Tibial artery (tissue), 4 donors: ENCODE measurements around the gene CYTIP.

Experiments
- DNase-seq, 2 donors: peaks; one replicate each; pipeline ENCODE4 v3.0.0-alpha.2; 2019
- H3K27ac ChIP-seq, 2 donors: fragments of 200-600 bp; sonication (generic) in 1 of 2; 1 replicate in 1 of 2; 2 replicates in 1 of 2; pipeline ENCODE4 v1.5.1; 2018 to 2019; ENCODE audit warnings: mild to moderate bottlenecking in 1 of 2
- H3K27me3 ChIP-seq, 2 donors: fragments of 200-600 bp; sonication (generic) in 1 of 2; one replicate each; pipeline versions ENCODE4 v1.5.1 to v1.6.0; 2016 to 2019
- H3K36me3 ChIP-seq, 3 donors: fragments of 200-600 bp; sonication (generic) in 2 of 3; one replicate each; pipeline ENCODE4 v1.5.1; 2016 to 2019; ENCODE audit warnings: mild to moderate bottlenecking in 2 of 3
- H3K4me1 ChIP-seq, 4 donors: fragments of 200-600 bp; sonication (generic) in 2 of 4; 1 replicate in 3 of 4; 2 replicates in 1 of 4; pipeline ENCODE4 v1.5.1; 2016 to 2019
- H3K4me3 ChIP-seq, 2 donors: fragments of 200-600 bp; sonication (generic) in 1 of 2; 1 replicate in 1 of 2; 2 replicates in 1 of 2; pipeline ENCODE4 v1.5.1; 2018 to 2019; ENCODE audit warnings: mild to moderate bottlenecking in 2 of 2
- H3K9me3 ChIP-seq, 3 donors: fragments of 200-600 bp; sonication (generic) in 1 of 3; one replicate each; pipeline ENCODE4 v1.5.1; 2016 to 2019
- intact Hi-C: fragments of 100-400 bp; cut with DNase I; formaldehyde crosslinking; loops from one replicate; pipeline ENCODE4 v1.15.0; 2023; ENCODE audit warnings: low total_unique reads
- TF ChIP-seq, protein P1 (sequence below), 2 experiments: fragments of 200-600 bp in 1 of 2; fragments of 450-650 bp in 1 of 2; IDR thresholded peaks; one replicate each; pipeline ENCODE4 v1.5.1; 2017 to 2019; ENCODE audit warnings: antibody characterized with exemption in 2 of 2, mild to moderate bottlenecking in 1 of 2, moderate library complexity in 1 of 2

Gene CYTIP

GRCh38 chr2:157428500-157429175 lies 15.3 kb downstream of the CYTIP start:
- Histone ChIP-seq H3K27ac (no peak overlapping the region), H3K4me3 (no peak overlapping the region), H3K27me3 (no peaks in the 10 kb centered on the region), H3K36me3 (no peaks in the 10 kb centered on the region), H3K9me3 (peaks cover 0 to 7% (median 0%) of the 10 kb centered on the region in 3 donors), H3K4me1 (peaks cover 0 to 20% (median 2%) of the 10 kb centered on the region in 4 donors)
- intact Hi-C loops: no loop called here
- no peak for DNase-seq
- TF ChIP-seq, protein P1, sequence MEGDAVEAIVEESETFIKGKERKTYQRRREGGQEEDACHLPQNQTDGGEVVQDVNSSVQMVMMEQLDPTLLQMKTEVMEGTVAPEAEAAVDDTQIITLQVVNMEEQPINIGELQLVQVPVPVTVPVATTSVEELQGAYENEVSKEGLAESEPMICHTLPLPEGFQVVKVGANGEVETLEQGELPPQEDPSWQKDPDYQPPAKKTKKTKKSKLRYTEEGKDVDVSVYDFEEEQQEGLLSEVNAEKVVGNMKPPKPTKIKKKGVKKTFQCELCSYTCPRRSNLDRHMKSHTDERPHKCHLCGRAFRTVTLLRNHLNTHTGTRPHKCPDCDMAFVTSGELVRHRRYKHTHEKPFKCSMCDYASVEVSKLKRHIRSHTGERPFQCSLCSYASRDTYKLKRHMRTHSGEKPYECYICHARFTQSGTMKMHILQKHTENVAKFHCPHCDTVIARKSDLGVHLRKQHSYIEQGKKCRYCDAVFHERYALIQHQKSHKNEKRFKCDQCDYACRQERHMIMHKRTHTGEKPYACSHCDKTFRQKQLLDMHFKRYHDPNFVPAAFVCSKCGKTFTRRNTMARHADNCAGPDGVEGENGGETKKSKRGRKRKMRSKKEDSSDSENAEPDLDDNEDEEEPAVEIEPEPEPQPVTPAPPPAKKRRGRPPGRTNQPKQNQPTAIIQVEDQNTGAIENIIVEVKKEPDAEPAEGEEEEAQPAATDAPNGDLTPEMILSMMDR (IDR thresholded peaks at IDR 0.05): no peak

DNA sequence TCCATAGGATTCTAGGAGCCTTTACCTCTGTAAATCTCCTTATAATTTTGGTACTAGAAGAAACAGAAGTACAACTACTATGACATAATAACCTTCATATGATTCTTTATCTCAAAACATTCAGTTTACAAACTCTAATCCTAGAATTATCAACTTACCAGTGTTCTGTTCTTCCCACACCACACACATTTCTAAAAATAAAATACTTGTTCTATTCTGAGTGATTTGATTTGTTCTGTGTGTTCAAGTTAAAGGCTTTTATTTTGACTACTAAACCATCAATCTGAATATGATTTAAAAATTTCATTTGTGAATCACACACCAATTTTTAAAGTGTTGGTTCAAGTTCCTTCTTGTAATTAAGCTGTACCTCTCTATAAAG lies 16.0 kb downstream of the CYTIP start:
- Histone ChIP-seq H3K9me3 (peaks cover 0 to 7% (median 0%) of the 10 kb centered on the region in 3 donors), H3K36me3 (no peaks in the 10 kb centered on the region), H3K27ac (no peak overlapping the region), H3K4me1 (peaks cover 0 to 13% (median 0%) of the 10 kb centered on the region in 4 donors), H3K27me3 (no peaks in the 10 kb centered on the region), H3K4me3 (no peak overlapping the region)
- intact Hi-C loops: no loop called here
- DNase-seq: no peak
- TF ChIP-seq, protein P1 (IDR thresholded peaks at IDR 0.05): no peak

DNA sequence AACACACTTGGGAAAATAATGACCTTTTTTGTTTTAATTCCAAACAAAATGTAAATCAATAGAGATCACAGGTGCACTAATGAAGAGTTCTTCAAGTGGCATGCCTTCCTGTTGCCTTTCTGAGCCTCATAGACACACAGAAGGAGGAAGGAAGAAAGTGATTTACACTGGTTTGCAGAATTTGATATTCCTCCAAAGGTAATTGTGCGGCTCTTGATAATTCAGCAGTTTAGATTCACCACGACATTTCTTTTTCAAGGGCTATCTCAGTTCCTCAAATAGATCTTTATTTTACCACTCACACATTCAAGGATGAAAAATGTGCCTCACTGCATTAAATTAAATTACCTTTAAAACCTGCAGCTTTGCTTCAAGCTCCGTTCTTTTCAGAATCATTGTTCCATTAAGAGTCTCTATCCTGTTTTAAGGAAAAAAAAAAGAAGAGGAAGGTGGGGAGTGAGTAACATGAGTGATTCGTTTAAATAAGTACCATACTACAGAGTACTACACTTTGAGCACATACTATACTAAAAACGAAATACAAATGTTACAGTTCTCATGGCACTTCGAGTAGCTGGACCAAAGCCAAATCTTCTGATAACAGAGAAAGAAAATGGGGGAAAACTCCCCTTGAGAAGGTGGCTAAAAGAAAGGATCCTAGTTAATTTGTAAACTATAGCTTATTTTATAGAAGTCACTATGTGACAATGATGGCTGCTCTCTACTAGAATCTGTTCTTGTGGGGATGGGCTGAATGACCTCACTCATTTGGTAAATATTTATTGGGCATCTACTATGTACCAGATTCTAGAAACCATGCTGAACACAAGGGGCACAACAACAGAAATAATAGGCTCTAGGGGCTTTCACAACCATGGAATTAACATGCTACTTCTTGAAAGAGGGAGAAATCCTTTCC lies 16.6 kb downstream of the CYTIP start:
- intact Hi-C loops: no loop called here
- DNase-seq: no peak
- Histone ChIP-seq H3K4me3 (no peak overlapping the region), H3K4me1 (peaks cover 0 to 6% (median 0%) of the 10 kb centered on the region in 4 donors), H3K36me3 (no peaks in the 10 kb centered on the region), H3K9me3 (peaks cover 0 to 7% (median 0%) of the 10 kb centered on the region in 3 donors), H3K27me3 (no peaks in the 10 kb centered on the region), H3K27ac (no peak overlapping the region)
- TF ChIP-seq, protein P1 (IDR thresholded peaks at IDR 0.05): no peak

- TF ChIP-seq, protein P1 (IDR thresholded peaks at IDR 0.05): no peak
- peaks cover 0 to 7% (median 0%) of the 10 kb centered on the region in 3 donors for H3K9me3 ChIP-seq
- no peaks in the 10 kb centered on the region for H3K27me3 ChIP-seq
- intact Hi-C loops: no loop called here
- DNase-seq: no peak
- H3K27ac ChIP-seq: no peak overlapping the region
- peaks cover 0 to 6% (median 0%) of the 10 kb centered on the region in 4 donors for H3K4me1 ChIP-seq
- no peak overlapping the region for H3K4me3 ChIP-seq
- no peaks in the 10 kb centered on the region for H3K36me3 ChIP-seq
Observed at GRCh38 chr2:157426477-157426994, 17.4 kb downstream of the CYTIP start.

- DNase-seq: no peak
- no peak overlapping the region for H3K4me3 ChIP-seq
- H3K36me3 ChIP-seq: no peaks in the 10 kb centered on the region
- intact Hi-C loops: no loop called here
- peaks cover 0 to 7% (median 0%) of the 10 kb centered on the region in 3 donors for H3K9me3 ChIP-seq
- no peak overlapping the region for H3K27ac ChIP-seq
- H3K4me1 ChIP-seq: peaks cover 0 to 6% (median 0%) of the 10 kb centered on the region in 4 donors
- TF ChIP-seq, protein P1 (IDR thresholded peaks at IDR 0.05): no peak
- H3K27me3 ChIP-seq: no peaks in the 10 kb centered on the region
Observed at GRCh38 chr2:157424374-157424773, 19.5 kb downstream of the CYTIP start.
